DND-41 (cell line): ENCODE data around the gene ASB13.
"Not testable (repeated sequence)": the region's sequence is repeated elsewhere in the genome, so short reads cannot be mapped to it uniquely, and the experiment has no call there.

ENCODE experiments used
- CTCF ChIP-seq: IDR thresholded peaks from 2 replicates; pipeline ENCODE4 v1.5.1; 2012; ENCODE audit warnings: borderline replicate concordance, low read length, moderate library complexity, mild to moderate bottlenecking; ENCODE audit not compliant: poor library complexity, severe bottlenecking; ENCODE audit errors: extremely low read depth
- EZH2 ChIP-seq: IDR thresholded peaks from 3 replicates; pipeline ENCODE4 v1.6.1; 2012; ENCODE audit warnings: borderline replicate concordance, low read depth, mild to moderate bottlenecking, moderate library complexity, low read length, inconsistent platforms; ENCODE audit not compliant: severe bottlenecking

- TF ChIP-seq CTCF, EZH2: not testable (repeated sequence)
Observed at GRCh38 chr10:5593347-5593746, 73.0 kb downstream of the ASB13 start.
